Mucosa of gallbladder (tissue), 1 donor: Measurements from ENCODE around the gene ANKRD36. TPM values are rescaled to one million over a fixed set of nuclear protein-coding genes. Genes with fewer than 3 reads are reported as not detected.
"Not testable (repeated sequence)": the region's sequence is repeated elsewhere in the genome, so short reads cannot be mapped to it uniquely, and the experiment has no call there.

Experiments
- DNase-seq: peaks from one replicate; pipeline ENCODE4 v3.0.0-alpha.2; 2020; ENCODE audit warnings: low spot score
- total RNA-seq: library from RNA; stranded (reverse); gene quantifications from one replicate; pipeline ENCODE4 v1.2.1, GENCODE V29; 2021
- donor health status: DM: no; HTN: no; CAD: no.

ANKRD36 gene
- 14.6 TPM for total RNA-seq

DNA sequence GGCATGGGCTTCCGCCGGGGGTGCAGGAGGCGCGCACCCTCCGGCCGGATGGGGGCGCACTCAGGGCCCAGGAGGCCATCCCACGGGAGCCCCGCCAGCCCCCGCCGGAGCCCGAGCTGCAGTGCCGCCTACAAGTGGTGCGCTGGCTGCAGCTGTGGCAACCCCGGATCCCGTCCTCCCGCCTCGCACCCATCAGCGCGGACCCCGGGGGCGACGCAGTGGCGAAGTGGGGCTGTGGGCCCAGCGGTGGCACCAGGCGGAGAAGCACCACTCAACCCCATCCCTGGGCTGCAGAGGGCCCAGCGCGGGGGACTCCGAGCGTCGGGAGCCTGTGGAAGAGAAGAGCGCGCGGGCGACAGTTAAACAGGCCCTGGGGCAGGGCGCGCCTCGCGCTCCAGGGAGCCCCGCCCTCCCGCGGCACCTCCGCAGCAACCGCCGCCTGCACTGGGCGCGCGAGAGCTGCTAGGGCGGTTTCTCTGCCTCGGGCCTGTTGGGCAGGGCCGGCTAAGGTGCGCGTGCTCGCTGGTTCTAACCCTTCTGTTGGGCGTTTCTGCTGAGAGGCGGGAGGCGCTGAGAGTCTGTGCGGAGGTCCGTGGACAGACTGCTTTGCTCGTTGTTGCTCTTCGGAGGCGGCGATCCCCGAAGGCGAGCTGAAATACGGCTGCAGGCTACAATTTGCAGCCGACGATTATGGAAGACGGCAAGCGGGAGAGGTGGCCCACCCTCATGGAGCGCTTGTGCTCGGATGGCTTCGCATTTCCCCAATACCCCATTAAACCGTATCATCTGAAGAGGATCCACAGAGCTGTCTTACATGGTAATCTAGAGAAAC, at the start of gene ANKRD36:
Gene ANKRD36, plus strand, starts transcription at position 104 of the 832 bp plus-strand sequence. Its CDS starts 587 bp downstream, at position 691.
- peak; percentile 76 for DNase-seq

GRCh38 chr2:97066030-97066429, 46.9 kb upstream of the ANKRD36 start:
- DNase-seq = not testable (repeated sequence)

DNA sequence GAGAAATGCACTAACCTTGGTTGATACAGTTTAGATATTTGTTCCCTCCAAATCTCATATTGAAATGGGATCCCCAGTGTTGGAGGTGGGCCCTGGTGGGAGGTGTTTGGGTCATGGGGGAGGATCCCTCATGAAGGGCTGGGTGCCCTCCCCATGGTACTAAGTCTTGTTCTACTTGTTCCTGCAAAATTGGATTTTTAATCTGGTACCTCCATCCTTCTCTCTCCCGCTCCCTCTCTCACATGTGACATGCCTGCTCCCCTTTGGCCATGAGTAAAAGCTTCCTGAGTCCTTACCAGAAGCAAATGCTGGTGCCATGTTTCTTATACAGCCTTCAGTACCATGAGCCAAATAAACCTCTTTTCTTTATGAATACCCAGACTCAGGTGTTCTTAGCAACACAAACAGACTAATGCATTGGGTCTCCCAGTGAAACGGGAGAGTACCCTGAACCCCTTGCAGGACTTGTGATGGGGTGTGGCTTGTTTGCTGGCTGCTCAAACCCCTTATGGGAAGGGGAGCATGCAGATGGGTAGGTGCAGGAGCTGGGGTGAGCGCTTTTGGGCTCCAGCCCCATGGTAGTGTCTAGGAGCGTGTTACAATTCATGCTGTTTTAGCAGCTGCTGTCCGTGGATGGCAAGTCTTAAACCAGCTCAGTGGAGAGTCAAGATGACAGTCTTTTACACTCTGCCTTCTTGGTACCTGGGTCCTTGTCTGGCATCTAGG, 45.5 kb upstream of the ANKRD36 start:
- DNase-seq = no peak

GRCh38 chr2:97068074-97068473, 44.9 kb upstream of the ANKRD36 start:
- no peak for DNase-seq

DNA sequence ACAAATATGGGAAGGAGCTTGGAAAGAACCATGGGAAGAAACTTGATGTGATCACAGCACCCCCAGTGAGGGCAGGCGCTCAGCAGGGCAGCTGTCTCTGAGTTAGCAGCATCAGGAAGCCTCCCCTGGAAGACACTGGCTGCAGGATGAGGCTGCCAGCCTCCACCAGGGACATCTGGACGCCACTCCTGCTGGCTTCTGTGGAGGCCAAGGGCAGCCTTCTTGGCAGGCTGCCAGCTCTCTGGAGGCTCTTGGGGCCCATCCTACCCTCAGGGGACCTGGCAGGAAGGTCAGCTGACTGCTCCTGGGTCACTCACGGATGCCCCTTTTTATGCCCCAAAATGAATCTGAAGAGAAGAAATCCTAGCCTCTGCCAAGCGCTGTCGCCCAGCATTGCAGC, 44.2 kb upstream of the ANKRD36 start:
- not testable (repeated sequence) for DNase-seq

GRCh38 chr2:97070915-97071314, 42.0 kb upstream of the ANKRD36 start:
- DNase-seq = not testable (repeated sequence)

DNA sequence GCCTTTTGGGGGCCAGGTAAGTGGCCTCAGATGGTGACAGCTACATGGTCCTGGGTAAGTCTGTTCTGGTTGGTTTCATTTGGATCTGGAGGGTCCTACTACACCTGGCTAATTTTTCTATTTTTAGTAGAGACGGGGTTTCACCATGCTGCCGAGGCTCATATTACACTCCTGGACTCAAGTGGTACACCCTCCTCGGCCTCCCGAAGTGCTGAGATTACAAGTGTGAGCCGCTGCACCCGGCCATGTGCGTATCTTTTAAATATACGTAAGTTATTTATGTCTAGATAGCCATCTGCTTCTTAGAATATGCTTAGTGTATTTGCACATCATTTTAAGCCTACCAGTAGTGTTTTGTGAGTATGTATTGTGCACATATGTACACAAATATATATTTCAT, 35.7 kb upstream of the ANKRD36 start:
- DNase-seq = not testable (repeated sequence)

DNA sequence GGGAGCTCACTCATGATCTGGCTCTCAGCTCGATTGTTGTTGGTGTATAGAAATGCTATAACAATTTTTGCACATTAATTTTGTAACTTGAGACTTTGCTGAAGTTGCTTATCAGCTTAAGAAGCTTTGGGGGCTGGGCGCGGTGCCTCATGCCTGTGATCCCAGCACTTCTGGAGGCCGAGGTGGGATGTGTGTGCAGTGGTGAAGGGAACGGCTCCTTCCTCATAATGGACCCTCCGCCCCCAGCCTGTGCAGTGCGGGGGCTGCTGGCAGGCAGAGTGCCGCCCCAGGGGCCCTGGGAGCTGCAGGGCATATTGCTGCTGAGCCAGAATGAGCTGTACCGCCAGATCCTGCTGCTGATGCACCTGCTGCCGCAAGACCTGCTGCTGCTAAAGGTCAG, 32.1 kb upstream of the ANKRD36 start:
- not testable (repeated sequence) for DNase-seq

GRCh38 chr2:97082206-97082605, 30.7 kb upstream of the ANKRD36 start:
- not testable (repeated sequence) for DNase-seq

GRCh38 chr2:97083516-97083915, 29.4 kb upstream of the ANKRD36 start:
- DNase-seq = not testable (repeated sequence)

GRCh38 chr2:97085093-97085492, 27.9 kb upstream of the ANKRD36 start:
- DNase-seq = not testable (repeated sequence)

DNA sequence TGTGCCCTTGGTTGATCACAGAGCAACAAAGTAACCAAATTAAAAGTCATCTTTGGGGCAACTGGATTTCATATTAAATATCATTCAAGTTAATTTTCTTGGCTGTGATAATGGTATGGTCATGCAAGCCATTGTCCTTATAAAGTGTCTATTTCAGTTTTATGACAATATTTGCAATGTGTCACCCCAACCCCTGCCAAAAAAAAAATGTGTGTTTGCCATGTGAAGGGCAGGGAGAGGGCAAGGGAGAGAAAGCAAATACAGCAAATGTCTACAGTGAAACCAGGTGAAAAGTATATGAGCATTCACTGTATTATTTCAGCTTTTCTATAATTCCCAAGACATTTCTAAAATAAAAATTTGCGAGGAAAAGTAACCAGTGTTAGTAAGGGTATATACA, 24.2 kb upstream of the ANKRD36 start:
- not testable (repeated sequence) for DNase-seq

DNA sequence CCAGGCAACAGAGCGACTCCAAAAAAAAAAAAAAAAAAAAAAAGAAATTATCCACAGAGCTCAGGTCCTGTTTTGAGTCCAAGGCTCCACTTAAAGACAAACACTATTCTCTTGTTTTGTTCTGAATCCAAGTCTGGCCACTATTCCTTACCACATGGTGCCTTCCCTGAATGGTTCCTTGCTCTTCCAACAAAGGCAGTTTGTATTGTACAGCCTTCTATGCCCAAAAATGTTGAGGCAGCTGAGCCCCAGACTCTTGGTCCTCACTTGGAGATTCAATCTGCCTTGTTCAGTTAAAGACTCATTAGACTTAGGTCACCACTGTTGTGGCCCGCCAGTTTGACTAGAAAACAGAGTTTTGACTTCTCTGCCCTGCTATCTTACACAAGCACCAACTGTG, 20.0 kb upstream of the ANKRD36 start:
- not testable (repeated sequence) for DNase-seq

DNA sequence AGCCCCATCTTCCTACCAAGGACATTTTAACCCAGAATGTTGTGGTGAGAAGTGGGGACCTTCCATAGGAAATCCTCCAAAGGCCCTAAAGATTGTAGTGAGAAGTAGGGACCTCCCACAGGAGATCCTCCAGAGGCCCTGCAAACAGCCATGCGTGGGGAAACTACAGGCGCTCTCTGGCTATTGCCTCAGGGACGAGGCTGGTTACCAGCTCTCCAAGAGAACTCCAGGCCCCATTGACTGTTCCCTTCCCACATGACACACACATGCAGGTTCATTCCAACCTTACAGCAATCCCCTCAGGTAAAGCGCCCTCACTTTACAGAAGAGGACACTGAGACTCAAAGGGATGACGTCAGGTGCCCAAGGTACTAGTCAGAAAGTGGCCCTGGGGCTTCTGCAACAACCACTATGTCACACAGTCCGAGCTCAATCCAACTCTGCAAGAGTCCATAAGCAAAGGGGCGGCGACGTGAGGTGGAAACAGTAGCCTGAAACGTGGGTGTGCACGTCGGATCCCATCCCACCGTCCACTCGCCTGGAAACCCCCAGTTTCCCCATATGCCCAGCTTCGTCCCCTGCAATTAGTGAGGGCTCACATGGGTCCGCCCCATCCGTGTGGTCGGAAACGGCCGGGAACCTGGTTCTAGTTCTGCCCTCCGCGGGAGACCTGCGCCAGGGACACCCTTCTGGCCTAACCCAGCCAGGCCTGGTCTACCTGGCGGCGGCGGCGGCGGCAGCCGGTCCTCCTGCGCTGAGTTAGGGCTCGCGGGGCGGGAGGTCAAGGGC, 18.8 kb upstream of the ANKRD36 start:
- not testable (repeated sequence) for DNase-seq

- DNase-seq = peak; percentile 87
Measured at GRCh38 chr2:97094772-97095611, 18.0 kb upstream of the ANKRD36 start, which contains the start of gene FAHD2B. FAHD2B (minus strand) TSS chr2:97094882; CDS start chr2:97091706, 3,176 bp downstream.

- no peak for DNase-seq
Measured at GRCh38 chr2:97095661-97096060, 17.3 kb upstream of the ANKRD36 start.

GRCh38 chr2:97098786-97099372, 14.1 kb upstream of the ANKRD36 start:
- not testable (repeated sequence) for DNase-seq

- DNase-seq = not testable (repeated sequence)
Measured at GRCh38 chr2:97106878-97107277, 6.1 kb upstream of the ANKRD36 start.

- not testable (repeated sequence) for DNase-seq
Measured at GRCh38 chr2:97111246-97111645, 1.7 kb upstream of the ANKRD36 start.

DNA sequence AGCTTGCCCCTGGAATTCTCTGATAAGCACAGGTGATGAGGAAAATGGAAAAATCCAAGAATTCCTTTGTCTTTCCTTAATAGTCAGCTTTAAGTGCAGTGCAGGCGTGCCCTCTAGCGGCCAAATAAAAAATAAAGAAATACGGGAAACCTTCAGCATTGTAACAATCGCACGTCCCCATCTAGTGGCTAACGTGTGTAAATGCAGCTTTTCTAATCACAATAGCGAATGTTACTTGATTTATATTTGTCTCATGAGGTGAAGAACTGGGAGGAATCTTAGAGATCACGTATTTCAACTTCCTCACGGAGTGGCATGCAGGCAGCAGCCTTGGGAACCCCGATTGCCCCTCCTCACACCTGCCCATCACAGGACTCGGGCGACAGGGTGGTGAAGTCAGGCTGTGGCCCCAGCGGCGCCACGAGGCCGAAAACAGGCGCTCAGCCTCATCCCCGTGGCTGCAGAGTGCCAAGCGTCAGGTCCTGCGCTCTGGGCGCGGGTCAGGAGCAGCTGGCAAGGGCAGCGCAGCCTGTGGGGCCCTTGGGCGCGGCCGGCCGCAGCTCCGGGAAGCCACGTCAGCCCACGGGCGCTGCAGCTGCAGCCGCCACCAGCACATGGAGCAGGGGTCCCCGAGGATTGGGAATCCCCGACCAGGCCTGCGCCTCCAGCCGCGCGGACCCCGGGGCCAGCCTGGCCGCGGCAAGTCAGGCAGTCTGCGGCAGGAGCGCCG, 468 bp upstream of the ANKRD36 start:
- DNase-seq = peak; percentile 81
